RPMI8226 (cell line): ENCODE measurements around the gene NUDT16L1.

Experiments used
- DNase-seq: peaks from one replicate; pipeline ENCODE4 v3.0.0-alpha.2; 2015

NUDT16L1 gene

GRCh38 chr16:4664538-4665418 is 28.6 kb upstream of the NUDT16L1 start:
- no peak for DNase-seq

GRCh38 chr16:4666537-4667202 is 26.7 kb upstream of the NUDT16L1 start:
- DNase-seq, result no peak

- no peak for DNase-seq
Measured at GRCh38 chr16:4667203-4667963, 26.0 kb upstream of the NUDT16L1 start.

DNA sequence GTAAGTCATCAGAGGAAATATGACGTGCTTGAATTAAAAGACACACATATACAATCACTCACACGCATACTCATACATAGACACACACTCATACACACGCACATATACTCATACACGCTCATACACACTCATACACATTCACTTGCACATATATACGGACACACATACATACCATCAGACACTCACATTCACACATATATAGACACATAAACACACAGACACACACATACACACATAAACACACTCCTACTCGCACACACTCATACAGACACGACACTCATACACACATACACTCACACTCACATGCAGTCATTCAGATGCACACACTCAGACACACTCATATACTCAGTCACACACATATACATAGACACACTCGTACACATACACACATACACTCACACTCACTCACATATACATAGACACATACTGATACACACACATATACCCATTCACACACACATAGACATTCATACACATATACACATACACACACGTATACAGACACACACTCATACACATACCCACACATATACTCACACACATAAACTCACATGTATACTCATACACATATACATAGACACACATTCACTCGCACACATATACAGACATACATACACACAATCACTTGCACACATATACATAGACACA is 24.9 kb upstream of the NUDT16L1 start:
- DNase-seq, result no peak

DNA sequence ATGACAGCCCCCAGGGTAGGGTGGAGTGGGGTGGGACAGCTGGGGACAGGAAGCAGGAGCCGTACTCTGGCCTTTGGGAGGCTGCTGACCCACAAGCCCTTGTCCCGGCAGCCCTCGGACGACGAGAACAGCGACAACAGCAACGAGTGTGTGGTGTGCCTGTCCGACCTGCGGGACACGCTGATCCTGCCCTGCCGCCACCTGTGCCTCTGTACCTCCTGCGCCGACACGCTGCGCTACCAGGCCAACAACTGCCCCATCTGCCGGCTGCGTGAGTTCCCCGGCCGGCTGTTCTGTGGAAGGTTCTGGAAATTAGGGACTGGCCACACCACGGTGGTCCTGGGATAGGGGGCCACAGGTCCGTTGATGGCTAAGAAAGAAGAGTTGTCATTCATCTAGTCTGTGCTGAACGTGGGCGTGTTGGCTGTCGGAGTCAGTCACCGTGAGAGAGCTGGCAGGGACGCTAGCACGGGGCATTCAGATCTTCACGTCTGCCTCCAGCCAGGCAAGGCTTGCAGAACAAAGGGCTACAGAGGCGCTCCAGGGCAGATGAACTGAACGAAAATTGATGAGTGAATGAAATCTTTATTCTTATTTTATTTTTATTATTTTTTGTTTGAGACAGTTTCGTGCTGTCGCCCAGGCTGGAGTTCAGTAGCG is 19.8 kb upstream of the NUDT16L1 start:
- DNase-seq, result no peak

DNA sequence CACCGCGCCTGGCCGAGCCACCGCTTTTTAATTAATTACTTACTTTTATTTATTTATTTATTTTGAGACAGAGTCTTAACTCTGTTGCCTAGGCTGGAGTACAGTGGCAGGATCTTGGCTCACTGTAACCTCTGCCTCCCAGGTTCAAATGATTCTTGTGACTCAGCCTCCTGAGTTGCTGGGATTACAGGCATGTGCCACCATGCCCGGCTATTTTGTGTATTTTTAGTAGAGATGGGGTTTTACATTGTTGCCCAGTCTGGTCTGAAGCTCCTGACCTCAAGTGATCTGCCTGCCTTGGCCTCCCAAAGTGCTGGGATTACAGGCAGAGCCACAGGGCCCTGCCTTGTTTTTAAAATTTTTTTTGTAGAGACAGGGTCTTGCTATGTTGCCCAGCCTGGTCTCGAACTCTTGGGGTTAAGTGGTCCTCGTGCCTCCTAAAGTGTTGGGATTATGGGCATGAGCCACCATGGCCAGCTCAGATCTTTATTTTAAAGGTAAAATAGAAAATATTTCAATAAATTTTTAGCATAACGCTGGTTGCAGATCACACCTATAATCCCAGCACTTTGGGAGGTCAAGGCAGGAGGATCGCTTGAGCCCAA is 18.3 kb upstream of the NUDT16L1 start:
- DNase-seq, result no peak

DNA sequence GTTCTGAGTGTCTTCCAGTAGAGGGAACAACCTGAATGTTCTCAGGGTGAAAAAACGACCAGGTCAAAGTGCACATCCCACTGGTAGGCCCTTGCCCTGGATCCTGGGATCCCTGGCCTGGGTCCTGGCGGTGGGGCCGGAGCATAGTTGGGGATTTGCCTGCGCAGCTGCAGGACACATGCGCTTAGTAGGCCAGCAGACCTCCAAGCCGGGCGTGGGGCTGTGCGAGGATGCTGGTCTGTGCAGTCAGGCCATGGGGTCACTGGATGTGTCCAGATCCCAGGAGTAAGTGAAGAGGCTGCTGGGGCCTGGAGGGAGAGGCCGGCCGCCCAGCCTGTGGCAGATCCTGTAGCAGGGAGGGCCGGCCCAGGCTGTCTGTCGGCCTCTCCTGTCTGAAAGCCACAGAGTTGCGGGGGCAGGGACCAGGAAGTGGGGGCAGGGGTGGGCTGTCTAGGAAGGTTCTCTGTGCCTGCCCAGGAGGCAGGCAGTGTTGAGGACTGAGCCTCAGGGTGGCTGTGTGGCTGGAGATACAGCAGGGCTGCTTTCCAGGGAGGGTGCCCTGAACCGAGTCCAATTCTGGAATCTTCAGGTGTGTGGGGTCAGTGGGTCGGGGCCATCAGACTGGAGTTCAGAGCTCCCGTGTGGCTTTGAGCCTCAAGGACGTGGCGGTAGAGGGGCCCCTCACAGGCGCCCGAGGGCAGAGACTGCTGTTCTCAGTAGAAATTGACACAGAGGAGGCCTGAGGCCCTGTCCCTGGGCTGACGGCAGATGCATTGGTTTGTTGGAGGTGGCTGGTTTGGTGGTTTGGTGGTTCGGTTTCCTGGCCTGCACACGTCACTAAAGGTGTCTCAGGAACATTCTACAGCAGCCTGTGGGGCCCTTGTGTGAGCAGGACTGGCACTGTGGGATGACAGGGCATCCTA is 17.2 kb upstream of the NUDT16L1 start:
- no peak for DNase-seq

DNA sequence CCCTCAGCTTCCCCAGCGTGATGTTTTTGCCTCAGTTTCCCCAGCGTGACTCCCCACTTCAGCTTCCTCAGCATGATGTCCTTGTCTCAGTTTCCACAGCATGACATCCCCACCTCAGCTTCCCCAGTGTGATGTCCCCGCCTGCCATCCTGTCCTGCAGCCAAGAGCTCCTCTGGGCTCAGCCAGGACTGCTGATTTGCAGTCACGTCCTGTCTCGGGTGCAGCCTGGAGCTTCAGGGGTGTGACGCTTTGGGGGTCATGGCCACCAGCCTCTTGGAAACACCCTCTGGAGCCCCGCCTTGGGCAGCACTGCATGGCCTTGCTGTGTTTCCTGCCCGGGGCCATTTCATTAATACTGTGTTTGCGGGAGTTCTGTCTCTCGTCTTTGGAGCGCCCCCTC is 16.5 kb upstream of the NUDT16L1 start:
- no peak for DNase-seq

DNA sequence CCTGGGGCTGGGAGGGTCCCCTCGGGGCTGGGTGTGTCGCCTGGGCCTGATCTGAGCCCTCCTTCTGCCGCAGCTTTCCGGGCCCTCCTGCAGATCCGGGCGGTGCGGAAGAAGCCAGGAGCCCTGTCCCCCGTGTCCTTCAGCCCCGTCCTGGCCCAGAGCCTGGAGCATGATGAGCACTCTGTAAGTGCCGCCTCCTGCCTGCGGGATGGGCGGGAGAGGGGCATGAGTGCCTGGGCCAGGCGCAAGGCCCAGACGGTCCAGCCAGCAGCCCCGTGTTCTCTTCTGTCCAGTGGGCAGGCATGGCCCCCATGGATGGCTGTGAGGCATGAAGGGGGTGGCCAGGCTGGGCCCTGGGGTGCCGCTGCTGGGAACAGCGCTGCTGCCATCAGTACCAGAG is 16.0 kb upstream of the NUDT16L1 start:
- DNase-seq, result no peak

- no peak for DNase-seq
Measured at GRCh38 chr16:4677994-4678393, 15.4 kb upstream of the NUDT16L1 start.

- DNase-seq, result no peak
Measured at GRCh38 chr16:4678596-4678995, 14.8 kb upstream of the NUDT16L1 start.

DNA sequence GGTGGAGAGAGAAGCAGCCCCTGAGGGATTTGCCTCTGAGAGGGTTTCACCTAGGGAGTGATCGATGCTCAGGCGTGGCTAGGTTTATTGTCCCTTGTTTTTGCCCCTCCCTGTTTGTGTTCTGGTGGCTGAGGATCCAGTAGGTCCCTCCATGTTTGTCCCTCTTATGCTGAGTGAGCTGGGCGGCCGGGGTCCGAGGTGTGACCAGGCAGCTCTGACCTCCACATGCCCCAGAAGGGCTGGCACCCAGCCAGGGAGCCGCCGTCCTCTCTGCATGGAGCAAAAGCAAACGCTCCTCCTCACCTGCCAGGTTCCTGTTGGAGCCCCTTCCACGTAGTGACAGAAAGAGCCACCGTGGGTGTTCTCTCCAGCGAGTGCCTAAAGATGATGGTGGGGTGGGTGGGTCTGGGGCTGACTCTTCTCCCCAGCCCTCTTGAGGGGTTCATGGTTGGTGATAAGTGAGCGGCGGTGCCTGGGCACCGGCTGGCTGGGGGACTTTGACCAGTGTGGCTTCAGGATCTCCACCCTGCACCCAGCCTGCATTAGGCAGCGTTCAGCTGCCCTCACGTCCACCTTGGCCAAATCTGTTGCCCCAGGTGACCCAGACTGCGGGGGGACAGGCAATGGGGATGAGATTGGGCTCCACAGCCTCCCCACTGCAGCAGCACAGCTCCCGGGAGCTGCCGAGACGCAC is 14.1 kb upstream of the NUDT16L1 start:
- DNase-seq, result no peak

GRCh38 chr16:4679850-4680636 is 13.3 kb upstream of the NUDT16L1 start:
- DNase-seq, result no peak

DNA sequence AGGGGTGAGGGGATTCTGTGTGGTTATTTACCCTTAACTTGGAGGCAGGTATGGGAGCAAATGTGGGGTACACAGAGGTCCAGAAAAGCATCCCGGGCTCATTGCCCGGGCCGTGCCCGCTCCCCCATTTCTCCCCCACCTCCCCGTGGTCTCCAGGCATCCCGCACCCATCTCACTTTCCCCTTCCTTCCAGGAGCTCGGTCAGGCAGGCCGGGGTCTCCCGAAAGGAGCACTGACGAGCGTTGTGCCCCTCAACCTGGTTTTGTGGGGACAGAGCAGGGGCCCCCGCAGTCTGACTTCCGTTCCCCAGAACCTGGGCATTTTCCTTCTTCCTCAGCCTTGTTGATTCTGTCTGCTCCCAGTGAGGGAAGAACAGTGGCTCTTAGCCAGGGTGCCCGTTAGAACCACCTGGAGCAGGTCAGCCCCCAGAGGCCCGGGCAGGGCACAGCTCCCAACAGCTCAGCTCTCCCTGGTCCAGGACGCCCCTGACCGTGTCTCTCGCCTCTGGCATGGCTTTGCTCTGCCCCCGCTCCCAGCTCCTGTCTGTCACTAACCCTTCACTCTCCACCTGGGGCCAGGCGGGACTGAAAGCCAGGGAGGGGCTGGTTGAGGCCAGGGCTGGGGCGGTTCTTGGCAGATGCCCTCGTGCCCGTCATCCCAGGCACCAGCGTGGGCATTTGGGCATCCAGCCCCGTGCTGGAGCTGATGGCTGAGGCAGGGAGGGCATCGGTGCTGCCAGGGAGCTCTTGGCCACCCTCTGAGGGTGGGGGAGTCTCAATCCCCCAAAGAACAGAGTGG is 12.5 kb upstream of the NUDT16L1 start:
- no peak for DNase-seq

DNA sequence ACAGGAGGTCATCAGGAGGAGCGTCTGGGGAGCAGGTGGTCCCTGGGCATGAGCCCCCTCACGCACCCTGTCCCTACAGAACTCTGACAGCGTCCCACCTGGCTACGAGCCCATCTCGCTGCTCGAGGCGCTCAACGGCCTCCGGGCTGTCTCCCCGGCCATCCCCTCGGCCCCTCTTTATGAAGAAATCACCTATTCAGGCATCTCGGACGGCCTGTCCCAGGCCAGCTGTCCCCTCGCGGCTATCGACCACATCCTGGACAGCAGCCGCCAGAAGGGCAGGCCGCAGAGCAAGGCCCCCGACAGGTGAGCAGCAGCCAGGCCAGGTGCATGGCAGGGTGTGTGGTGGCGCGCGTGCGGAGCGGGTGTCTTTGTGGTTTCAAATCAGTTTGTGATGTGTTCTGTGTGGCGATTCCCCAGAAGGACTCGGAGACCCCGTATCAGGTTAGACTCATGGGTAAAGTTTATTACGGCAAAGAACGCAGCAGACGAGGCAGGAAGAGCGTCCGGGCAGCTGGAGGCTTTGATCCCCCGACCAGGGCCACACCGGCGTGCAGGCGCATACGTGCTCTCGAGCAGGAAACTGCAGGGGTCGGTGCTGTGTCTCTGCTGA is 11.8 kb upstream of the NUDT16L1 start:
- DNase-seq, result no peak

GRCh38 chr16:4682084-4682591 is 11.2 kb upstream of the NUDT16L1 start:
- DNase-seq, result no peak

GRCh38 chr16:4682616-4683254 is 10.6 kb upstream of the NUDT16L1 start:
- no peak for DNase-seq
